ENCODE results near the gene NLRC5. TPM values are rescaled to one million over a fixed set of nuclear protein-coding genes. Genes with fewer than 3 reads are reported as not detected.

The NLRC5 gene
- total and polyA plus RNA-seq, 9 of the 15 experiments (the other 6 are each of a cell fraction or from before 2014, with no cell fraction given) = 0.59 to 0.71 TPM; not detected in 7

GRCh38 chr16:57113042-57113453 is 123.7 kb downstream of the NLRC5 start:
- Histone ChIP-seq H3K36me3 (ENCODE audit: control insufficient read depth, insufficient read depth, low read length) (no peaks in the 10 kb centered on the region), H3K4me1 (replicated peaks in 1 of 2; ENCODE audit: control insufficient read depth in 2 of 2, insufficient read depth in 2 of 2, low read length in 2 of 2) (peaks cover 22 to 24% of the 10 kb centered on the region in 2 experiments), H3K79me2 (ENCODE audit: control insufficient read depth, insufficient read depth, low read length) (no peaks in the 10 kb centered on the region), H3K9ac (ENCODE audit: insufficient read depth in 1 of 2, low read depth in 2 of 2, low read length in 2 of 2) (no peak overlapping the region; a peak in 1 of 4 replicates), H3K4me3 (no peak overlapping the region), H3K4me2 (ENCODE audit: insufficient read depth, low read length) (no peak overlapping the region), H3K27me3 (ENCODE audit: control insufficient read depth in 2 of 2, insufficient read depth in 2 of 2, low read length in 2 of 2) (no peaks in the 10 kb centered on the region; a peak in 1 of 5 replicates), H3K27ac (ENCODE audit: extremely low read depth, low read depth, low read length) (no peak overlapping the region), H3K9me3 (replicated peaks; ENCODE audit: control insufficient read depth, insufficient read depth, low read depth, low read length) (no peaks in the 10 kb centered on the region), H4K20me1 (replicated peaks; ENCODE audit: control insufficient read depth, insufficient read depth, low read length) (0 out of 2 replicates have a peak, but pooled peaks cover 3% of the 10 kb centered on the region), H2AFZ (ENCODE audit: low read depth, low read length) (no peak overlapping the region), H3K9me1 (ENCODE audit: control insufficient read depth, insufficient read depth, low read length) (no peaks in the 10 kb centered on the region)
- intact Hi-C loops (cut with micrococcal nuclease) (no loop called here), in situ Hi-C loops (cut with MboI) (no loop called here)
- 46% methylated on average over 14 of the region's 14 CpGs for WGBS (ENCODE audit: insufficient coverage, low coverage, missing lambda C conversion rate)
- FAIRE-seq (no peak), DNase-seq (ENCODE audit: extremely low read depth in 1 of 4, low spot score in 3 of 4) (no peak), ATAC-seq (no peak)
- CTCF ChIA-PET (ENCODE audit: low intra/inter-chr PET ratio) = no interaction called here
- POLR2A ChIA-PET = interaction anchor here (0.7 to 1.8 kb wide), 3 partner anchors 10 to 578 kb away, joined by 3 to 5 read pairs (median 3); no protein-coding TSS in a partner anchor
- no TSS peak for BruUV-seq (replicated peaks)
- TF ChIP-seq ZNF212 (CRISPR knock-in tag; IDR thresholded peaks at IDR 0.05) (no peak), BCOR (IDR thresholded peaks at IDR 0.05) (peak; percentile 65; the same call in 1 of the 2 replicates), CREB3 (tag; conservative IDR thresholded peaks at IDR 0.05; ENCODE audit: low read depth) (no peak), TCF3 (CRISPR knock-in tag; IDR thresholded peaks at IDR 0.05) (no peak), BRF2 (IDR thresholded peaks at IDR 0.05; ENCODE audit: borderline replicate concordance, insufficient read depth, insufficient read length) (no peak), ZFP36 (IDR thresholded peaks at IDR 0.05; ENCODE audit: low read depth, low read length, partially characterized antibody) (peak; percentile 47), EP300 (IDR thresholded peaks at IDR 0.05; ENCODE audit: low read length) (no peak), ZBTB33 (CRISPR knock-in tag; IDR thresholded peaks at IDR 0.05) (peak; percentile 70; the same call in 1 of the 2 replicates), RBM25 (IDR thresholded peaks at IDR 0.05; ENCODE audit: low read depth, low read length, severe bottlenecking) (peak; percentile 27)
